H1 (cell line): ENCODE results near the gene HGFAC. TPM values are rescaled to one million over a fixed set of nuclear protein-coding genes. Genes with fewer than 3 reads are reported as not detected.

Source experiments
- KDM4A ChIP-seq: IDR thresholded peaks from one replicate; pipeline ENCODE4 v1.7.1; 2012; ENCODE audit warnings: low read depth, mild to moderate bottlenecking, moderate library complexity, low read length, inconsistent platforms; ENCODE audit not compliant: severe bottlenecking
- MAFK ChIP-seq: IDR thresholded peaks from 2 replicates; pipeline ENCODE4 v1.6.1; 2012; ENCODE audit warnings: low read depth, mild to moderate bottlenecking, improper control_type of control experiment, low read length
- SIN3A ChIP-seq, 2 experiments: IDR thresholded peaks in 1 of 2; conservative IDR thresholded peaks in 1 of 2; 2 replicates each; pipeline ENCODE4 v1.6.1; 2011 to 2012; ENCODE audit warnings: low read length in 2 of 2, improper control_type of control experiment in 1 of 2, low read depth in 1 of 2, mild to moderate bottlenecking in 1 of 2
- polyA plus RNA-seq, 7 experiments: library from polyadenylated mRNA; depleted of rRNA in 3 of 7; stranded (reverse) in 5 of 7; unstranded in 2 of 7; fragments of >200 nt in 5 of 7; fragments of 200-250 nt in 2 of 7; gene quantifications; 1 replicate in 5 of 7; 2 replicates in 1 of 7; 4 replicates in 1 of 7; pipeline versions ENCODE4 v1.2.1 to v1.2.3, GENCODE V29; 2011 to 2013; ENCODE audit warnings: missing spikeins in 2 of 7, mixed read lengths in 2 of 7
- total RNA-seq: library from RNA; stranded (reverse); fragmentation: NEBNext Ultra II Directional; extraction: Animal tissue kit (Norgen Biotek cat#: 25700); gene quantifications from 2 replicates; pipeline ENCODE4 v1.2.1, GENCODE V29; 2021

Gene HGFAC
- total and polyA plus RNA-seq, 2 of the 8 experiments (the other 6 are each of a cell fraction or from before 2014, with no cell fraction given) = 0.14 to 0.15 TPM

GRCh38 chr4:3405176-3405575, 36.6 kb upstream of the HGFAC start (continued):
- TF ChIP-seq SIN3A (conservative IDR thresholded peaks at IDR 0.05 in 1 of 2, IDR thresholded peaks at IDR 0.05 in 1 of 2; ENCODE audit: low read depth in 1 of 2, low read length in 2 of 2) (no peak), MAFK (no peak), KDM4A (no peak)
